Suprapubic skin (tissue), 4 donors: ENCODE data around the gene RALGAPA2.

ENCODE experiments used
- EP300 ChIP-seq: sonication (generic); formaldehyde crosslinking; IDR thresholded peaks from one replicate; pipeline ENCODE4 v1.6.1; 2017; ENCODE audit warnings: antibody characterized with exemption
- POLR2A ChIP-seq, 2 donors: fragments of 450-650 bp; IDR thresholded peaks; one replicate each; pipeline ENCODE4 v1.6.1; 2017; ENCODE audit warnings: antibody characterized with exemption in 2 of 2, mild to moderate bottlenecking in 2 of 2, moderate library complexity in 2 of 2
- POLR2AphosphoS5 ChIP-seq, 3 donors: sonication (generic); formaldehyde crosslinking; IDR thresholded peaks; one replicate each; pipeline ENCODE4 v1.6.1; 2017; ENCODE audit warnings: antibody characterized with exemption in 3 of 3
- TF ChIP-seq, protein P1 (sequence below), 2 donors: fragments of 200-600 bp in 1 of 2; fragments of 450-650 bp in 1 of 2; sonication (generic) in 1 of 2; IDR thresholded peaks; one replicate each; pipeline ENCODE4 v1.5.1; 2016 to 2019; ENCODE audit warnings: antibody characterized with exemption in 2 of 2, mild to moderate bottlenecking in 1 of 2, moderate library complexity in 1 of 2

DNA sequence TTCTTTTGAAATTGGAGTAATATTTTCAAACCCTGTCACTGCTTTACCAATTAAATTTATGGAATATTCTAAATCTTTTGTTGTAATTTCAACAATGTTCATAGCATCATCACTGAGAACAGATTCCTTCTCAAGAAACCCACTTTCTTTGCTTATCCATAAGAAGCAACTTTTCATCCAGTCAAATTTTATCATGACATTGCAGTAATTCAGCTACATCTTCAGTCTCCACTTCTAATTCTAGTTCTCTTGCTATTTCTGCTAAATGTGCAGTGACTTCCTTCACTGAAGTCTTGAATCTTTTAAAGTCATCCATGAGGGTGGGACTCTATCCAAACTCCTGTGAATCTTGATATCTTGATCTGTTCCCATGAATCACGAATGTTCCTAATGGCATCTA is 212.1 kb downstream of the RALGAPA2 start:
- TF ChIP-seq, protein P1, sequence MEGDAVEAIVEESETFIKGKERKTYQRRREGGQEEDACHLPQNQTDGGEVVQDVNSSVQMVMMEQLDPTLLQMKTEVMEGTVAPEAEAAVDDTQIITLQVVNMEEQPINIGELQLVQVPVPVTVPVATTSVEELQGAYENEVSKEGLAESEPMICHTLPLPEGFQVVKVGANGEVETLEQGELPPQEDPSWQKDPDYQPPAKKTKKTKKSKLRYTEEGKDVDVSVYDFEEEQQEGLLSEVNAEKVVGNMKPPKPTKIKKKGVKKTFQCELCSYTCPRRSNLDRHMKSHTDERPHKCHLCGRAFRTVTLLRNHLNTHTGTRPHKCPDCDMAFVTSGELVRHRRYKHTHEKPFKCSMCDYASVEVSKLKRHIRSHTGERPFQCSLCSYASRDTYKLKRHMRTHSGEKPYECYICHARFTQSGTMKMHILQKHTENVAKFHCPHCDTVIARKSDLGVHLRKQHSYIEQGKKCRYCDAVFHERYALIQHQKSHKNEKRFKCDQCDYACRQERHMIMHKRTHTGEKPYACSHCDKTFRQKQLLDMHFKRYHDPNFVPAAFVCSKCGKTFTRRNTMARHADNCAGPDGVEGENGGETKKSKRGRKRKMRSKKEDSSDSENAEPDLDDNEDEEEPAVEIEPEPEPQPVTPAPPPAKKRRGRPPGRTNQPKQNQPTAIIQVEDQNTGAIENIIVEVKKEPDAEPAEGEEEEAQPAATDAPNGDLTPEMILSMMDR (IDR thresholded peaks at IDR 0.05), result no peak
- TF ChIP-seq POLR2AphosphoS5 (IDR thresholded peaks at IDR 0.05) (no peak), POLR2A (IDR thresholded peaks at IDR 0.05) (no peak), EP300 (no peak)
